HCT116 (cell line): ENCODE measurements around the gene TMEM232. TPM values are rescaled to one million over a fixed set of nuclear protein-coding genes. Genes with fewer than 3 reads are reported as not detected.

ENCODE experiments used
- ATAC-seq: fragments of 200-7000 bp; cut with Tn5 transposase; 2 replicates; pipeline ENCODE4 v1.9.1; 2020; ENCODE audit warnings: mild to moderate bottlenecking, moderate library complexity
- BruUV-seq: library from RNA; stranded (reverse); fragments of 400-500 nt; replicated peaks from 2 replicates; lab custom pipeline; 2021; lab: Mats Ljungman, UMichigan
- CTCF ChIA-PET: fragments of 300-600 bp; sonication (Branson Sonifier 250); formaldehyde crosslinking; loops from one replicate; lab custom pipeline; 2021; ENCODE audit warnings: antibody characterized with exemption; lab: Charles Lee
- POLR2A ChIA-PET: fragments of 300-600, 350-600 bp; sonication (Branson Sonifier 250); formaldehyde crosslinking; loops from one replicate; lab custom pipeline; 2021; ENCODE audit warnings: antibody characterized with exemption; lab: Charles Lee
- RAD21 ChIA-PET, 2 experiments: fragments of 300-600 bp; sonication (Branson Sonifier 250); formaldehyde crosslinking; loops; one replicate each; lab custom pipeline; 2023; ENCODE audit warnings: low total read pairs in 2 of 2; ENCODE audit not compliant: uncharacterized antibody in 2 of 2, unreplicated experiment in 2 of 2, low non-redundant PET in 1 of 2; lab: Charles Lee
- DNase-seq: peaks from one replicate; pipeline ENCODE4 v3.0.0-alpha.2; 2010; ENCODE audit warnings: low read depth, low spot score
- H2AFZ ChIP-seq: fragments of 200-600 bp; shearing (Covaris generic), sonication (generic); 2 replicates; pipeline ENCODE4 v1.6.1; 2017; ENCODE audit warnings: low read depth, mixed run types, mixed read lengths, antibody characterized with exemption, low read length; ENCODE audit not compliant: poor library complexity, severe bottlenecking
- H3K27ac ChIP-seq: 2 replicates; pipeline ENCODE4 v1.5.1; 2012; ENCODE audit warnings: low read depth, low read length
- H3K27me3 ChIP-seq: fragments of 200-600 bp; sonication (generic); 2 replicates; pipeline ENCODE4 v1.6.1; 2016; ENCODE audit warnings: mixed run types, low read length, mixed read lengths; ENCODE audit not compliant: insufficient read depth
- H3K36me3 ChIP-seq, 2 experiments: fragments of 200-500 bp in 1 of 2; fragments of 200-600 bp in 1 of 2; sonication (Bioruptor generic) in 1 of 2; sonication (generic) in 1 of 2; 2 replicates each; pipeline versions ENCODE4 v1.5.1 to v1.6.1; 2014 to 2016; ENCODE audit warnings: low read length in 2 of 2, inconsistent platforms in 1 of 2, mixed read lengths in 1 of 2, mixed run types in 1 of 2; ENCODE audit not compliant: insufficient read depth in 2 of 2, control insufficient read depth in 1 of 2
- H3K4me1 ChIP-seq, 2 experiments: fragments of 200-600 bp in 1 of 2; sonication (generic) in 1 of 2; 2 replicates each; pipeline versions ENCODE4 v1.5.1 to v1.6.1; 2012 to 2017; ENCODE audit warnings: low read length in 2 of 2, inconsistent platforms in 1 of 2, mild to moderate bottlenecking in 1 of 2, mixed read lengths in 1 of 2, mixed run types in 1 of 2, moderate library complexity in 1 of 2; ENCODE audit not compliant: insufficient read depth in 2 of 2, control insufficient read depth in 1 of 2
- H3K4me2 ChIP-seq: fragments of 200-600 bp; sonication (generic); 2 replicates; pipeline ENCODE4 v1.6.1; 2017; ENCODE audit warnings: mixed run types, low read length, mixed read lengths
- H3K4me3 ChIP-seq, 2 experiments: fragments of 200-600 bp in 1 of 2; sonication (generic) in 1 of 2; replicated peaks in 1 of 2; 2 replicates each; pipeline ENCODE4 v1.5.1; 2011 to 2016; ENCODE audit warnings: low read length in 2 of 2, control low read depth in 1 of 2, low read depth in 1 of 2, mild to moderate bottlenecking in 1 of 2, mixed read lengths in 1 of 2, mixed run types in 1 of 2
- H3K79me2 ChIP-seq: fragments of 200-600 bp; sonication (generic); 2 replicates; pipeline ENCODE4 v1.6.1; 2017; ENCODE audit warnings: mild to moderate bottlenecking, mixed run types, low read length, moderate library complexity, mixed read lengths; ENCODE audit not compliant: insufficient read depth
- H3K9ac ChIP-seq: fragments of 200-600 bp; sonication (generic); 2 replicates; pipeline ENCODE4 v1.6.1; 2016; ENCODE audit warnings: low read length, mixed read lengths
- H3K9me2 ChIP-seq: fragments of 200-600 bp; sonication (generic), shearing (Covaris generic); 2 replicates; pipeline ENCODE4 v1.6.1; 2017; ENCODE audit warnings: mixed run types, mild to moderate bottlenecking, moderate library complexity; ENCODE audit not compliant: insufficient read depth
- H3K9me3 ChIP-seq, 2 experiments: fragments of 200-500 bp in 1 of 2; fragments of 200-600 bp in 1 of 2; sonication (Bioruptor generic) in 1 of 2; sonication (generic) in 1 of 2; 2 replicates each; pipeline ENCODE4 v1.6.1; 2014 to 2017; ENCODE audit warnings: low read length in 2 of 2, mixed read lengths in 2 of 2, inconsistent platforms in 1 of 2, low read depth in 1 of 2, mild to moderate bottlenecking in 1 of 2, mixed run types in 1 of 2, moderate library complexity in 1 of 2; ENCODE audit not compliant: control insufficient read depth in 1 of 2, insufficient read depth in 1 of 2
- H4K20me1 ChIP-seq: fragments of 200-600 bp; sonication (generic), shearing (Covaris generic); 2 replicates; pipeline ENCODE4 v1.6.1; 2017; ENCODE audit warnings: mixed run types, mild to moderate bottlenecking, moderate library complexity; ENCODE audit not compliant: insufficient read depth
- CBX3 ChIP-seq: IDR thresholded peaks from 2 replicates; pipeline ENCODE4 v1.6.1; 2012; ENCODE audit warnings: low read depth
- CEBPB ChIP-seq: IDR thresholded peaks from 2 replicates; pipeline ENCODE4 v1.6.1; 2012; ENCODE audit warnings: low read depth
- CTCF ChIP-seq, 3 experiments: fragments of 200-600 bp in 1 of 3; sonication (generic) in 1 of 3; IDR thresholded peaks in 2 of 3; conservative IDR thresholded peaks in 1 of 3; 2 replicates each; pipeline ENCODE4 v1.5.1; 2012 to 2017; ENCODE audit warnings: low read depth in 2 of 3, low read length in 2 of 3, antibody characterized with exemption in 1 of 3, borderline replicate concordance in 1 of 3, control low read depth in 1 of 3, mild to moderate bottlenecking in 1 of 3, mixed read lengths in 1 of 3, mixed run types in 1 of 3, moderate library complexity in 1 of 3; ENCODE audit not compliant: insufficient read depth in 1 of 3
- ELF1 ChIP-seq: IDR thresholded peaks from 2 replicates; pipeline ENCODE4 v1.6.1; 2012; ENCODE audit warnings: low read depth, borderline replicate concordance
- EZH2 ChIP-seq: fragments of 200-600 bp; sonication (generic); IDR thresholded peaks from 2 replicates; pipeline ENCODE4 v1.6.1; 2017; ENCODE audit warnings: antibody characterized with exemption, mixed run types
- EZH2phosphoT487 ChIP-seq: fragments of 200-600 bp; IDR thresholded peaks from 2 replicates; pipeline ENCODE4 v1.6.1; 2018; ENCODE audit warnings: antibody characterized with exemption, borderline replicate concordance
- FOSL1 ChIP-seq: IDR thresholded peaks from 2 replicates; pipeline ENCODE4 v1.6.1; 2012; ENCODE audit warnings: low read depth
- JUND ChIP-seq: IDR thresholded peaks from 2 replicates; pipeline ENCODE4 v1.6.1; 2012
- POLR2A ChIP-seq: IDR thresholded peaks from 2 replicates; pipeline ENCODE4 v1.7.0; 2011; ENCODE audit warnings: borderline replicate concordance; ENCODE audit not compliant: insufficient read depth, insufficient read length; ENCODE audit errors: extremely low read depth
- POLR2AphosphoS5 ChIP-seq: IDR thresholded peaks from 2 replicates; pipeline ENCODE4 v1.6.1; 2011; ENCODE audit warnings: mild to moderate bottlenecking, low read depth, low read length, moderate library complexity
- REST ChIP-seq: IDR thresholded peaks from 2 replicates; pipeline ENCODE4 v1.6.1; 2012; ENCODE audit warnings: low read depth
- SP1 ChIP-seq: IDR thresholded peaks from 2 replicates; pipeline ENCODE4 v1.6.1; 2012; ENCODE audit warnings: low read depth
- SRF ChIP-seq: IDR thresholded peaks from 2 replicates; pipeline ENCODE4 v1.6.1; 2012; ENCODE audit warnings: low read depth
- TCF7L2 ChIP-seq: IDR thresholded peaks from 2 replicates; pipeline ENCODE4 v1.7.0; 2011; ENCODE audit warnings: borderline replicate concordance, inconsistent platforms; ENCODE audit not compliant: insufficient read depth, insufficient read length; ENCODE audit errors: extremely low read depth
- YY1 ChIP-seq: IDR thresholded peaks from 2 replicates; pipeline ENCODE4 v1.6.1; 2011; ENCODE audit warnings: low read length, low read depth, moderate library complexity, mild to moderate bottlenecking; ENCODE audit not compliant: insufficient replicate concordance; ENCODE audit errors: extremely low read depth
- ZBTB33 ChIP-seq: IDR thresholded peaks from 2 replicates; pipeline ENCODE4 v1.6.1; 2011; ENCODE audit warnings: mild to moderate bottlenecking, low read length, moderate library complexity; ENCODE audit not compliant: insufficient replicate concordance; ENCODE audit errors: extremely low read depth
- intact Hi-C: fragments of 100-400 bp; cut with micrococcal nuclease; formaldehyde crosslinking; loops from 2 replicates; pipeline ENCODE4 v1.10.0; 2022
- total RNA-seq: library from RNA; stranded (reverse); gene quantifications from one replicate; pipeline ENCODE4 v1.2.1, GENCODE V29; 2021; ENCODE audit not compliant: unreplicated experiment

TMEM232 gene
- total RNA-seq, 1 experiment from 2014 or later: 1.2 TPM

GRCh38 chr5:110751902-110752762 lies 25.7 kb upstream of the TMEM232 start:
- TF ChIP-seq CEBPB (no peak), CTCF (IDR thresholded peaks at IDR 0.05 in 2 of 3, conservative IDR thresholded peaks at IDR 0.05 in 1 of 3; ENCODE audit: borderline replicate concordance in 1 of 3, insufficient read depth in 1 of 3, low read depth in 2 of 3, low read length in 2 of 3) (no peak), EZH2 (no peak), POLR2A (no peak), SP1 (no peak), POLR2AphosphoS5 (no peak), REST (no peak), ELF1 (no peak), JUND (no peak), SRF (no peak), ZBTB33 (no peak), EZH2phosphoT487 (no peak), TCF7L2 (no peak), YY1 (no peak), CBX3 (no peak), FOSL1 (no peak)
- Histone ChIP-seq H2AFZ (no peak overlapping the region), H3K27me3 (no peaks in the 10 kb centered on the region), H3K4me2 (no peak overlapping the region), H3K9me2 (no peaks in the 10 kb centered on the region), H3K4me1 (no peaks in the 10 kb centered on the region), H3K9me3 (no peaks in the 10 kb centered on the region), H3K36me3 (0 out of 4 replicates have a peak, but pooled peaks cover 0 to 2% of the 10 kb centered on the region in 2 experiments), H3K9ac (no peak overlapping the region), H4K20me1 (no peaks in the 10 kb centered on the region), H3K4me3 (no peak overlapping the region), H3K79me2 (no peaks in the 10 kb centered on the region), H3K27ac (no peak overlapping the region)
- ATAC-seq (no peak), DNase-seq (no peak)
- RAD21 ChIA-PET: no interaction called here
- POLR2A ChIA-PET: no interaction called here
- no TSS peak for BruUV-seq
- intact Hi-C loops: no loop called here
- CTCF ChIA-PET: no interaction called here
